Measurements from ENCODE around the gene PROX1.

Gene PROX1

GRCh38 chr1:213987927-213988506 is at the start of gene PROX1:
Gene PROX1 (plus strand): TSS chr1:213987973. CDS start chr1:213996536, 8,563 bp downstream.
- no peak for DNase-seq

GRCh38 chr1:213938776-213939175 is 49.0 kb upstream of the PROX1 start:
- DNase-seq = no peak

GRCh38 chr1:213939888-213940287 is 47.9 kb upstream of the PROX1 start:
- DNase-seq = no peak

GRCh38 chr1:213940947-213941346 is 46.8 kb upstream of the PROX1 start:
- DNase-seq = no peak

GRCh38 chr1:213942061-213942460 is 45.7 kb upstream of the PROX1 start:
- no peak for DNase-seq

GRCh38 chr1:213947200-213947801 is 40.5 kb upstream of the PROX1 start:
- no peak for DNase-seq

GRCh38 chr1:213951876-213952275 is 35.9 kb upstream of the PROX1 start:
- no peak for DNase-seq

GRCh38 chr1:213953806-213954205 is 34.0 kb upstream of the PROX1 start:
- no peak for DNase-seq

GRCh38 chr1:213956295-213956770 is 31.4 kb upstream of the PROX1 start:
- DNase-seq = no peak

- no peak for DNase-seq
These were observed 29.4 kb upstream of the PROX1 start for GRCh38 chr1:213958346-213958745.

GRCh38 chr1:213960963-213961362 is 26.8 kb upstream of the PROX1 start:
- no peak for DNase-seq

GRCh38 chr1:213962508-213962907 is 25.3 kb upstream of the PROX1 start:
- DNase-seq = no peak

- no peak for DNase-seq
These were observed 21.7 kb upstream of the PROX1 start for GRCh38 chr1:213966122-213966521.

GRCh38 chr1:213968146-213968825 is 19.5 kb upstream of the PROX1 start:
- no peak for DNase-seq

- no peak for DNase-seq
These were observed 17.7 kb upstream of the PROX1 start for GRCh38 chr1:213969958-213970555.

GRCh38 chr1:213972141-213972540 is 15.6 kb upstream of the PROX1 start:
- DNase-seq = no peak

- no peak for DNase-seq
These were observed 14.6 kb upstream of the PROX1 start for GRCh38 chr1:213973129-213973528.

- DNase-seq = no peak
These were observed 10.9 kb upstream of the PROX1 start for GRCh38 chr1:213976665-213977485.

- DNase-seq = no peak
These were observed 10.3 kb upstream of the PROX1 start for GRCh38 chr1:213977486-213977842.

- no peak for DNase-seq
These were observed 9.9 kb upstream of the PROX1 start for GRCh38 chr1:213977909-213978308.

- no peak for DNase-seq
These were observed 7.8 kb upstream of the PROX1 start for GRCh38 chr1:213979751-213980586.

- DNase-seq = no peak
These were observed 6.9 kb upstream of the PROX1 start for GRCh38 chr1:213980906-213981305.

Measured in 8988T (cell line).